NCI-H69 (cell line): ENCODE results near the gene CPA2.

Source experiments
- DNase-seq: peaks from one replicate; lab custom pipeline; 2025; lab: John Stamatoyannopoulos, UW

The CPA2 gene

GRCh38 chr7:130279906-130280305, 13.2 kb downstream of the CPA2 start:
- DNase-seq = no peak

DNA sequence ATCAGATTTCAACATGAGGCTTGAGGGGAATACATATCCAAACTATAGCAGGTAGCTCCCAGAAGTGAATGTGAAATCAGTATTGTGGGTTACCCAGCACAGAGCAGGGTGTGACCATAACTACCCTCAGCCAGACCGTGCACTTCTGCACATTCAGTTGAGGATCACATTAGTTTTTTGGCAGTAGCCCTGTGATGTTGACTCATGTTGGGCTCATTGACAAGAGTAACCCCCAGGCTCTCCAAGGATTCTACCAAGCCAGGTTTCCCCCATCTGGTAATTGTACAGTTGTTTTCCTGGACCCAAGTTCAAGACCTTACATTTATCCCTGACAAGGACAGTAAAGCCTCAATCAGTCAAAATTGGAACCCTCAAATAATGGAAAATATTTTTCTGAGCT, 14.6 kb downstream of the CPA2 start:
- no peak for DNase-seq

GRCh38 chr7:130286881-130287280, 20.2 kb downstream of the CPA2 start:
- DNase-seq = no peak

DNA sequence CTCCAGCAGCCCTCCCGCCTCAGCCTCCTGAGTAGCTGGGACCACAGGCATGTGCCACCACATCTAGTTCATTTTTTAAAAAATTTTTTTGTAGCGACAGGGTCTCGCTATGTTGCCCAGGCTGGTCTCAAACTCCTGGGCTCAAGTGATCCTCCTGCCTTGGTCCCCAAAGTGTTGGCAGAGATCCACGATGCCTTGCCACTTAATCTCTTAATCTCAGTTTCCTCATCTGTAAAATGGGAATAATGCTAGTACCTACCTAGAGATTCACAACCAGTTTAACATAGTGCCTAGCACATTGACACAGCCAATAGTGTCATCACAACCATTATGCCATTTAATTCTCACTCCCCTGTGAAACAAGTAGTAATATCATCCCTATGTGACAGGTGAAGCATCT, 21.5 kb downstream of the CPA2 start:
- DNase-seq = no peak

DNA sequence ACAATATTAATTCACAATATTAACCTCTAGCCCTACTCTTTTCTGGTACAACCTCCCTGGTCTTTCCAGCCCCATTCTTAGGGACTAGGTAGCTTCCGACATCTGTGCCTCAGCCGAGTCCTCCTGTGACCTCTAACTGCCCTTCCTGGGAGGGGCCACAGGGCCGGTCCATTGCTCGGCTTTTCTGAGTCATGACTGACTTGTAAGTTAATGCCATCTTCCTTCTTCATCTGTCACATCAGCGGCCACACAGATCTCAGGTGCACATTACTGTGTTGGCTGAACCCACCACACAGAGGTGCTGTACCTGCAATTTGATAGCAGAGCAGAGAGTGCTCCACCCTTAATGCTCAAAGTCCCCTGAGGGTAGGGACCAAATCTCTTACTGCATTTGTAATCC, 22.2 kb downstream of the CPA2 start:
- DNase-seq = peak; percentile 56

GRCh38 chr7:130289478-130289877, 22.8 kb downstream of the CPA2 start:
- no peak for DNase-seq

DNA sequence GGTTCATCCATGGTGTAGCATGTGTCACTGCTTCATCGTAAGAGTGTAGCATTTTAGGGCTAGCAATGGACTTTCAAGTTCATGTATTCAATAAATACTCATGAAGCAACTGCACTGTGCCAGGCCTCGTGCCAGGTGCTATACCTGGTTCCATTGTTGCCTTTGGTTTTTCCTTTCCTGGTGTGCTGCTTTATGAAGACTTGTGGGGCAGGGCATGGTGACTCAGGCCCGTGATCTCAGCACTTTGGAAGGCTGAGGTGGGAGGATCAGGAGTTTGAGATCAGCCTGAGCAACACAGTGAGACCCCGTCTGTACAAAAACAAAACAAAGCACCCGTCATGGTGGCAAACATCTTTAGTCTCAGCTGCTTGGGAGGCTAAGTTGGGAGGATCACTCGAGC, 24.1 kb downstream of the CPA2 start:
- DNase-seq = no peak

DNA sequence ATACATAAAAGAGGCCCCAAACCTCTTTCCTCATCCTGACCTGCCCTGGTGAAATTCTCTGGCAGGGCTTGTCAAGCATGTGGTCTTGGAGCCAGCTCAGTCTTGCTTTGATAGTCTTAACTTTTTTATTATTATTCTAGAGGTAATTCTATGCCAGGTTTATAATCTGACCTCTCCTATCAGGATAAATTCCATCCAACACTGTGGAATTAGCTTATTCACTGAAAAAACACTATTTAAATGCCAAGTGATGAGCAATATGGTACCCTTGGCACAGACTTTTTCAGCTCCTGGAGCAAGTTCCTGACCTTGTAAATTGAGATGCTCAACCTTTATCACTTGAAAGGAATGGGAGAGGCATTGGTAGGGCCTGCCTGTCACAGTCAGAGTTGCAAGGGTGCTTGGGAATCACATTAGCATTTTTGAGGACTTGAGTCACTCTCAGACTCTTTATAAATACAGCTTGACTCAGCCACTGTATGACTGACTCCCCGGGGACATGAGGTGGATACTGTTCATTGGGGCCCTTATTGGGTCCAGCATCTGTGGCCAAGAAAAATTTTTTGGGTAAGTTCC, 26.1 kb downstream of the CPA2 start, which contains the start of gene CPA4:
CPA4 (plus strand) TSS at position 480 of the 576 bp plus-strand sequence; CDS start at position 500, 20 bp downstream.
- DNase-seq = no peak

GRCh38 chr7:130293521-130293920, 26.9 kb downstream of the CPA2 start:
- no peak for DNase-seq

DNA sequence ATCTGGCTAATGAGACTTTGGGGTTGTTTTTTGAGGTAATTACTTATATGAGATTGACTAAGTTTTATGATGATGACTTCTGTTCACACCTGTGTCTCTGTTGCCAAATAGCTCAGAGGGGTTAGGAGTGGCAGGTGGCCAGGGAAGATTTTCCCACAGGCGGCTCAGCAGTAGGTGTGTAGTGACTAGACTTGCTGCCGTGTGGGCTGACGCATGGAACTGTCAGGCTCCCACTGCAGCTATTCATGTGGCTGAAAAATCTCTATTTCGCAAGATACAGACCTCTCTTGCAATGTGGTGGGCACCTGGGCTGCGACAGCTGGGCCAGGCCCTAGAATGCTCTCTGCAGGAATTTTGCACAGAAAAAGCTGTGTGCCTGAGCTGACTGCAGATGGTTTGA, 27.7 kb downstream of the CPA2 start:
- DNase-seq = no peak

DNA sequence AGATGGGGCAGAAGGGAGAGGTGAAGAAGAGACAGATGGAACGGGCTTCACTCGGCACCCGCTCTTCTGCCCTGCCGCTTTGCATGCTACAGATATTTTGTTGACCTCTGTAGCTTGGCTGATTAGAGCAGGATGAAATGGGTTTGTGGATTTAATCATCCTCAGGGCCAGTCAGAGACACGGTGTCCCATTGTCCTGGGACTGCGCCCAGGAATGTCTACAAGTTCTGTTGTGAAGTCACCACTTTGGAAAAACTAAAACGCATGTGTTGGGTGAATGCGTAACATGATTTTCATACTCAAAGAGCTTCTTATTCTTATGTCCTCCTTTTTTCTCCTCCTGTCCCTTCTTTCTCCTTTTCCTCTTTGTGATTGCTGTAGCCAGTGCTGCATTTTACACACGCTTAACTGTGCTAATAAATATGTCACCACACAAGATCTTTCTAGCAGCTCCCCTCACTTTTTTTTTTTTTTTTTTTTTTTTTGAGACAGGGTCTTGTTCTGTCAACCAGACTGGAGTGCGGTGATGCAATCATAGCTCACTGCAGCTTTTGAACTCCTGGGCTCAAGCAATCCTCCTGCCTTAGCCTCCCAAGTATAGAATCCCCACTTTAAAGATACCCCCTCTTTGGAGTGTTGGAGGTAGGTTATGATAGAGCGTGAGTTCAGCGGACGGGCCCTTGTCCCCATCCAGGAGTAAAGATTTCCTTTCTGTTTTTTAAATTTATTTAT, 29.7 kb downstream of the CPA2 start:
- no peak for DNase-seq

DNA sequence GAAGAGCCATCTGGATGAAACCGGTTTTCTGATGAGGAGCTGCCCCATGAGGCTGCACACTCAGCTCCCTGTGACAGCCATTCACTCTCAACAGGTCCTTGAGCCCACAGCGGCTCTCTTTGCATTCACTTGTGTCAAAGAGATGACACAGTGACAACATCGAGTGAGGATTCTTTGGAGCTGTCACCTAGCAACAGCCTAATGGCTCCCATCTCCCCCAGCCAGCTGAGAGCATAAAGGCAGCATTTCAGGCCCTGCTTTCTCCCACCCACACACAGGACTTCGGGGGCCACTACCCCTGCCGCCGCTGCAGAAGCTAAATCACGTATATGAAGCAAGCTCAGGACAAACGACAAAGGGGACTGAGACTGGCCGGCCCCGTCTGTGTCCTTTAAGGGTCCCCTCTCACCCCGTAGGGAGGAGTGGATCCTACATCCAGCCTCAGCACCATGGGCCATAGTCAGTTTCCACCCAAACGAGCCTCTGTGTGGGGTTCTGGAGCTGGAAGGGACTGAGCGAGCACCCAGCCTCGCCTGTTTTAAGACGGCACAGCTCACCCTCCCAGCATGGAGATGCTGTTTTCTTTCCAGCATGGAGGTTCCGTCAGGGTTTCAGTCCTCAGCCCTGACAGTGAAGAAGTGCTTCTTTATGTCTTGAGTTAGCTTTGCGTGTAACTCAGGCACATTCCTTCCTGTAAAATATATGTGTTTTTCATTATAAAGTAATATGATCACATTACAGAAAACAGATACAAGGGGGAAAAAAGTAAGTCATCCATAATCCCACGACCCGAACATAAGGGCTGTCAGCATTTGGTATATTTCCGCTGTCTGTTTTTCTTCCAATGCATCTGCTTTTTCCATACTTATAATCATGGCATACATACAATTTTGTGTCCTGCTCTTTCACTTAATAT, 31.2 kb downstream of the CPA2 start:
- no peak for DNase-seq

DNA sequence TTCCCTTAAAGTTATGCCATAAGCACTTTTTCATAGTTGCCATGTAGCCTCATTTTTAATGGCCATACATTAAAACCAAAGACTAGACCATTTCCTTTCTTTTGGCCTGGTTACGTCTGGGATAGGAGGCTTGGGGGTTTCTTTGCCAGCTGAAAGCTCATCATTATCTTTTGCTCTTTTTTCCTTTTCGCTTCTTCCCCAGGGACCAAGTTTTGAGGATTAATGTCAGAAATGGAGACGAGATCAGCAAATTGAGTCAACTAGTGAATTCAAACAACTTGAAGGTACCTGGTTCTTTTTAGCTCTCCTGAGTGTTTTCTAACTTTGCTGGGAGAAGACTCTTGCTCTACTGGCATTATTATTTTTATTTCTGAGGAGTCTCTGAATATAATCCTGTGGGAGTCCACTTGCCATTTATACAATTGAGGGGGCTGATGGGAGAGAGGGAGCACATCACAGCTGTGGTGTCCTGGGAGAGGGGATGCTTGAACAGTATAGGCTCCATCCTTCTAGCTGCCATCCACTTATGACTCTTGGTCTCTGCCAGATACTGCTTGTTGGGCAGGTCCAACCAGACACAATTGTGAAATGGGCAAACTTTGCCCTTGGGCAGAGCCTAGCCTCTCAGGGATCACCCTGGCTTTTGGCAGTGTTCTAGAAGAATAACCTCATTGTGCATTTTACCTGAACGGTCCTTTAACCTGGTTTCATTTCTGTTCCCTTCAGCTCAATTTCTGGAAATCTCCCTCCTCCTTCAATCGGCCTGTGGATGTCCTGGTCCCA, 32.1 kb downstream of the CPA2 start:
- no peak for DNase-seq

- no peak for DNase-seq
Measured at GRCh38 chr7:130299866-130300265, 33.2 kb downstream of the CPA2 start.

DNA sequence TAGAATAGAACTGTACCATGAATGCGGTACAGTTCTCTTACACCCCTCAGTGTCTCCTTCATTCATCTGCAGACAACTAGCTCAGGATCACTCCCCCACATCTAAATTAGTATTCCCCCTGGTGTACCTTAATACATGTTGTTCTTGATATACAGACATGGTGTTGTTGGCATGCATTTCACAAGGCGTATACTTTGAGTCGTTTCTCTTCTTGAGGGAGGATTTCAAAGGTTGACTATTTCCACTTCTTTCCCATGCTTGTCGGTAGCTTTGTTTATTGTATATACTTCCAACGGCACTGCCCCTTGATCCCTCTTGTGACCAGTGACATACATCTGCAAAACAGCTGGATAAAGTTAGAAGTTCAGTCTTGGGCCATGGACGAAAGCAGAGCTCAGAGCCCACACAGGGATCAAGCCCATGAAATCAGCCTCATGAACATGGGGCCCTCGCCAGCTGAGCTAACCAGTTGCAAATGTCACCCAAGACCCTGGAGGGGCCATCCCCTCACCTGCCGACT, 34.9 kb downstream of the CPA2 start:
- no peak for DNase-seq

DNA sequence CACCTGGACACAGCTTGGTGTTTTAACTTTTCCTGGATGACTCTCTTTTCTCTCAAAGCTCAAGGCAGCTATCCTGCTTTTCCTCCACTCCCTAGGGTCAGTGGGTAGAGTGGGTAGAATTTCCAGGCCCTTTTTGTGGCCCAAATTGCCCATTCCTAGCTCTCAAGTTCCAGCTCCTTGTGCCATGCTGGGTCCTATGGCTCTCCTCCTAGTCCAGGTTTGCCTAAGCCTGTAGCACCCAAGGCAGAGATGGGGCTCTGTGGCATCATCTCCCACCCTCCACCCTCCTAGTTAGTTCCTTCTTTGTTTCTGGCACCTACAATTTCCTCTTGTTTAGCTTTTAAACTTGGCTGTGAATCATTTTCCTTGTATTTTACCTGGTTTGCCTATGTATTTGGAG, 36.0 kb downstream of the CPA2 start:
- no peak for DNase-seq

DNA sequence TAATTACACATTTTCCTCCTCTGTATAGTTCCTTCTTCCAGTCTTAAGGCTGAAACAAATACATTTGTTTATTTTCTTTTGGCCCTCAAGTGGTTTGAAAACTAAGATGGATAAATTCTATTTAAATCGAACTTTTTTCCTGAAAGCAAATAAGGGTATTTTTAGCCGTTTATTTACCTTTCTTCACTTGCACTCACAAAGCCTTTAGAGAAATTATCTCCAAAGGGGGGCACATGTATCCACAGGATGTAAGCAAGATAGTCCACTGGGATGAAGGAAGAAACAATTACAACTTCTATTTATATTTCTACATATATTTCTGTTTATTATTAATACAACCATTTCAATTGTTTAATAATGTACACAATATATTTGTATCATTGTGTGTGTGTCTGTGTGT, 36.5 kb downstream of the CPA2 start:
- peak; percentile 29 for DNase-seq

GRCh38 chr7:130303551-130303950, 36.9 kb downstream of the CPA2 start:
- no peak for DNase-seq

- DNase-seq = no peak
Measured at GRCh38 chr7:130303982-130304381, 37.3 kb downstream of the CPA2 start.

GRCh38 chr7:130304878-130305277, 38.2 kb downstream of the CPA2 start:
- no peak for DNase-seq

DNA sequence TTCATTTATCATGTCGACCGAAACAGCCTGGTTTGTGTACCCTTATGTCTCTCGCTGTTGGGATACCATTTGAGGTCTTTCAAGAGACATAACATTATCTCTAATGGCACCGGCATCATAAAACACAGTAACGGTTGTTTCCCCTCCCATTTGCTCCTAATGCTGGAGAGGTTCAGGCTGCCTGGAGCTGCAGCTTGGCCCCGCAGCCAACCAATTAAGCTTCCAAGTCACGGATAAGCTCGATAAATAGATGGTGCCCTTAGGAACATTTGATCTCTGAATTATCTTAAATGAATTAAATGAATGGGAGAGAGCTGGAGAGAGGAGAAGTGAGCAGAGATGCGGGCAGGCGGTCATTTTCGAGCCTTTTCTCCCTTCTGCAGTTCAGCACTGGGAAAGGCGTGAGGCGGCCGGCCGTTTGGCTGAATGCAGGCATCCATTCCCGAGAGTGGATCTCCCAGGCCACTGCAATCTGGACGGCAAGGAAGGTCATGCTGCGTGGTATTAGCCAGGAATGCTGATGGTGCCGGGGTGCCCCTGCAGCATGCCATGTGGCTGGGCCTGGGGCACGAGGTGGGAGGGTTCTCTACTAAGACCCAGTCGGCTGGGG, 38.9 kb downstream of the CPA2 start:
- DNase-seq = peak; percentile 80
